GM23338 (cell line): ENCODE data around the gene KCNK1. TPM values are rescaled to one million over a fixed set of nuclear protein-coding genes. Genes with fewer than 3 reads are reported as not detected.

ENCODE experiments used
- ATAC-seq: fragments of 200-7000 bp; cut with Tn5 transposase; 3 replicates; pipeline ENCODE4 v1.9.1; 2020
- DNase-seq: peaks from one replicate; pipeline ENCODE4 v3.0.0-alpha.2; 2015; ENCODE audit warnings: low spot score
- H2AFZ ChIP-seq: fragments of 200-600 bp; sonication (generic); 2 replicates; pipeline ENCODE4 v1.8.0; 2016; ENCODE audit warnings: antibody characterized with exemption, mild to moderate bottlenecking, moderate library complexity
- H3F3A ChIP-seq: fragments of 200-600 bp; sonication (generic); replicated peaks from 2 replicates; pipeline ENCODE4 v1.8.0; 2017; ENCODE audit warnings: antibody characterized with exemption, mixed run types, low read depth
- H3K27ac ChIP-seq: fragments of 200-600 bp; sonication (generic); 2 replicates; pipeline ENCODE4 v1.6.1; 2016; ENCODE audit warnings: low read depth
- H3K27me3 ChIP-seq: fragments of 200-600 bp; sonication (generic); 2 replicates; pipeline ENCODE4 v1.8.0; 2016; ENCODE audit warnings: mild to moderate bottlenecking, mixed run types, moderate library complexity; ENCODE audit not compliant: insufficient read depth
- H3K36me3 ChIP-seq: fragments of 200-600 bp; sonication (generic); 2 replicates; pipeline ENCODE4 v1.8.0; 2016; ENCODE audit warnings: mild to moderate bottlenecking; ENCODE audit not compliant: insufficient read depth
- H3K4me1 ChIP-seq: fragments of 200-600 bp; sonication (generic); 2 replicates; pipeline ENCODE4 v1.8.0; 2016; ENCODE audit warnings: mild to moderate bottlenecking, moderate library complexity; ENCODE audit not compliant: insufficient read depth
- H3K4me2 ChIP-seq: fragments of 200-600 bp; sonication (generic); 2 replicates; pipeline ENCODE4 v1.7.1; 2017; ENCODE audit warnings: mixed run types
- H3K4me3 ChIP-seq: fragments of 200-600 bp; sonication (generic); 2 replicates; pipeline ENCODE4 v1.6.1; 2016; ENCODE audit warnings: mixed run types
- H3K79me2 ChIP-seq: fragments of 200-600 bp; sonication (generic); replicated peaks from 2 replicates; pipeline ENCODE4 v1.8.0; 2017; ENCODE audit warnings: mild to moderate bottlenecking; ENCODE audit not compliant: insufficient read depth
- H3K9me2 ChIP-seq: fragments of 200-600 bp; sonication (generic); 2 replicates; pipeline ENCODE4 v1.8.0; 2017; ENCODE audit not compliant: insufficient read depth
- H4K20me1 ChIP-seq: fragments of 200-600 bp; sonication (generic); replicated peaks from 2 replicates; pipeline ENCODE4 v1.8.0; 2017; ENCODE audit warnings: mild to moderate bottlenecking; ENCODE audit not compliant: insufficient read depth
- H3K27ac Mint-ChIP-seq: 2 replicates; pipeline ENCODE4 v1.8.0; 2020; ENCODE audit warnings: inconsistent platforms, mild to moderate bottlenecking, moderate library complexity, mixed read lengths
- H3K27me3 Mint-ChIP-seq: 3 replicates; pipeline ENCODE4 v1.8.0; 2022; ENCODE audit warnings: low read depth, mild to moderate bottlenecking, moderate library complexity, mixed read lengths, inconsistent platforms; ENCODE audit not compliant: insufficient read depth, poor library complexity
- H3K36me3 Mint-ChIP-seq: 3 replicates; pipeline ENCODE4 v1.8.0; 2021; ENCODE audit warnings: low read depth, mild to moderate bottlenecking, inconsistent platforms, moderate library complexity, mixed read lengths
- H3K4me1 Mint-ChIP-seq: 3 replicates; pipeline ENCODE4 v1.8.0; 2020; ENCODE audit warnings: mild to moderate bottlenecking, inconsistent platforms, mixed read lengths
- H3K4me3 Mint-ChIP-seq: 3 replicates; pipeline ENCODE4 v1.8.0; 2021; ENCODE audit warnings: moderate library complexity, mild to moderate bottlenecking, inconsistent platforms, mixed read lengths
- H3K9me3 Mint-ChIP-seq: 3 replicates; pipeline ENCODE4 v1.8.0; 2020; ENCODE audit warnings: moderate library complexity, mild to moderate bottlenecking, inconsistent platforms, mixed read lengths
- EZH2phosphoT487 ChIP-seq: fragments of 200-600 bp; sonication (generic); IDR thresholded peaks from one replicate; pipeline ENCODE4 v1.8.1; 2018; ENCODE audit warnings: antibody characterized with exemption; ENCODE audit not compliant: unreplicated experiment
- JUNB ChIP-seq: IDR thresholded peaks from one replicate; pipeline ENCODE4 v1.6.1; 2016; ENCODE audit warnings: antibody characterized with exemption; ENCODE audit not compliant: unreplicated experiment
- NANOG ChIP-seq: IDR thresholded peaks from 2 replicates; pipeline ENCODE4 v1.6.1; 2016; ENCODE audit warnings: antibody characterized with exemption, borderline replicate concordance
- STAT1 ChIP-seq: IDR thresholded peaks from one replicate; pipeline ENCODE4 v1.6.1; 2016; ENCODE audit warnings: antibody characterized with exemption; ENCODE audit not compliant: unreplicated experiment
- ZNF331 ChIP-seq: fragments of 250-450 bp; sonication (Bioruptor Pico); IDR thresholded peaks from 2 replicates; pipeline ENCODE4 v1.5.0; 2020; ENCODE audit warnings: low read depth, mild to moderate bottlenecking, moderate library complexity
- polyA plus RNA-seq: library from polyadenylated mRNA; unstranded; fragments of >200 nt; fragmentation: Nextera tagmentation; extraction: Ambion mirVana; gene quantifications from 2 replicates; pipeline ENCODE4 v1.2.1, GENCODE V29; 2016
- total RNA-seq: library from RNA; depleted of rRNA; stranded (reverse); fragments of >200 nt; shearing (Covaris generic); gene quantifications from 2 replicates; pipeline ENCODE4 v1.2.3, GENCODE V29; 2014
- TF ChIP-seq, protein P1 (sequence below): fragments of 250-450 bp; sonication (Bioruptor Pico); IDR thresholded peaks from 2 replicates; pipeline ENCODE4 v1.5.0; 2020; ENCODE audit warnings: mild to moderate bottlenecking, moderate library complexity
- TF ChIP-seq, protein P2 (sequence below), 2 experiments: fragments of 200-600 bp in 1 of 2; sonication (generic) in 1 of 2; conservative IDR thresholded peaks; 2 replicates each; pipeline versions ENCODE4 v1.5.1 to v1.6.1; 2016 to 2017; ENCODE audit warnings: antibody characterized with exemption in 2 of 2, low read depth in 2 of 2, mild to moderate bottlenecking in 2 of 2, moderate library complexity in 1 of 2

Gene KCNK1
- total and polyA plus RNA-seq, 2 experiments from 2014 or later = 10.1 to 12.7 TPM

DNA sequence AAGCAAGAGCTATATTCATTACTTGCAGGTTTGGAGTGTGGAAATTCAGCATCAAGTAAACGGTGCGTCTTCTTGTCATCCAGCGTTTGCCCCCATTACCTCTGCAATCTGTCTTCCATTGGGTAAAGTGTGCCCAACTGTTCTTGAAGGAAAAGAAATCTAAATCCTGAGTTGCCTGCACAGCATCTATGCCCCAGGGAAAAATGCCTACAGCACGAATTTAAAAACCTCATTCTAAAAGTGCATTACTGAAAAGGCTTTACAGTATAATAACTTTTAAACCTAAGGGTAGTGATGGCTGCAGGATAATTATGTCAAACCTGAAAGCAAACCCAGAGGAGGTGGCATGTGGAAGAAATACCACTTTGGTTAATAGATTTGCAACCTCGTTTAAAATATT, 37.2 kb downstream of the KCNK1 start (continued):
- TF ChIP-seq, protein P1, sequence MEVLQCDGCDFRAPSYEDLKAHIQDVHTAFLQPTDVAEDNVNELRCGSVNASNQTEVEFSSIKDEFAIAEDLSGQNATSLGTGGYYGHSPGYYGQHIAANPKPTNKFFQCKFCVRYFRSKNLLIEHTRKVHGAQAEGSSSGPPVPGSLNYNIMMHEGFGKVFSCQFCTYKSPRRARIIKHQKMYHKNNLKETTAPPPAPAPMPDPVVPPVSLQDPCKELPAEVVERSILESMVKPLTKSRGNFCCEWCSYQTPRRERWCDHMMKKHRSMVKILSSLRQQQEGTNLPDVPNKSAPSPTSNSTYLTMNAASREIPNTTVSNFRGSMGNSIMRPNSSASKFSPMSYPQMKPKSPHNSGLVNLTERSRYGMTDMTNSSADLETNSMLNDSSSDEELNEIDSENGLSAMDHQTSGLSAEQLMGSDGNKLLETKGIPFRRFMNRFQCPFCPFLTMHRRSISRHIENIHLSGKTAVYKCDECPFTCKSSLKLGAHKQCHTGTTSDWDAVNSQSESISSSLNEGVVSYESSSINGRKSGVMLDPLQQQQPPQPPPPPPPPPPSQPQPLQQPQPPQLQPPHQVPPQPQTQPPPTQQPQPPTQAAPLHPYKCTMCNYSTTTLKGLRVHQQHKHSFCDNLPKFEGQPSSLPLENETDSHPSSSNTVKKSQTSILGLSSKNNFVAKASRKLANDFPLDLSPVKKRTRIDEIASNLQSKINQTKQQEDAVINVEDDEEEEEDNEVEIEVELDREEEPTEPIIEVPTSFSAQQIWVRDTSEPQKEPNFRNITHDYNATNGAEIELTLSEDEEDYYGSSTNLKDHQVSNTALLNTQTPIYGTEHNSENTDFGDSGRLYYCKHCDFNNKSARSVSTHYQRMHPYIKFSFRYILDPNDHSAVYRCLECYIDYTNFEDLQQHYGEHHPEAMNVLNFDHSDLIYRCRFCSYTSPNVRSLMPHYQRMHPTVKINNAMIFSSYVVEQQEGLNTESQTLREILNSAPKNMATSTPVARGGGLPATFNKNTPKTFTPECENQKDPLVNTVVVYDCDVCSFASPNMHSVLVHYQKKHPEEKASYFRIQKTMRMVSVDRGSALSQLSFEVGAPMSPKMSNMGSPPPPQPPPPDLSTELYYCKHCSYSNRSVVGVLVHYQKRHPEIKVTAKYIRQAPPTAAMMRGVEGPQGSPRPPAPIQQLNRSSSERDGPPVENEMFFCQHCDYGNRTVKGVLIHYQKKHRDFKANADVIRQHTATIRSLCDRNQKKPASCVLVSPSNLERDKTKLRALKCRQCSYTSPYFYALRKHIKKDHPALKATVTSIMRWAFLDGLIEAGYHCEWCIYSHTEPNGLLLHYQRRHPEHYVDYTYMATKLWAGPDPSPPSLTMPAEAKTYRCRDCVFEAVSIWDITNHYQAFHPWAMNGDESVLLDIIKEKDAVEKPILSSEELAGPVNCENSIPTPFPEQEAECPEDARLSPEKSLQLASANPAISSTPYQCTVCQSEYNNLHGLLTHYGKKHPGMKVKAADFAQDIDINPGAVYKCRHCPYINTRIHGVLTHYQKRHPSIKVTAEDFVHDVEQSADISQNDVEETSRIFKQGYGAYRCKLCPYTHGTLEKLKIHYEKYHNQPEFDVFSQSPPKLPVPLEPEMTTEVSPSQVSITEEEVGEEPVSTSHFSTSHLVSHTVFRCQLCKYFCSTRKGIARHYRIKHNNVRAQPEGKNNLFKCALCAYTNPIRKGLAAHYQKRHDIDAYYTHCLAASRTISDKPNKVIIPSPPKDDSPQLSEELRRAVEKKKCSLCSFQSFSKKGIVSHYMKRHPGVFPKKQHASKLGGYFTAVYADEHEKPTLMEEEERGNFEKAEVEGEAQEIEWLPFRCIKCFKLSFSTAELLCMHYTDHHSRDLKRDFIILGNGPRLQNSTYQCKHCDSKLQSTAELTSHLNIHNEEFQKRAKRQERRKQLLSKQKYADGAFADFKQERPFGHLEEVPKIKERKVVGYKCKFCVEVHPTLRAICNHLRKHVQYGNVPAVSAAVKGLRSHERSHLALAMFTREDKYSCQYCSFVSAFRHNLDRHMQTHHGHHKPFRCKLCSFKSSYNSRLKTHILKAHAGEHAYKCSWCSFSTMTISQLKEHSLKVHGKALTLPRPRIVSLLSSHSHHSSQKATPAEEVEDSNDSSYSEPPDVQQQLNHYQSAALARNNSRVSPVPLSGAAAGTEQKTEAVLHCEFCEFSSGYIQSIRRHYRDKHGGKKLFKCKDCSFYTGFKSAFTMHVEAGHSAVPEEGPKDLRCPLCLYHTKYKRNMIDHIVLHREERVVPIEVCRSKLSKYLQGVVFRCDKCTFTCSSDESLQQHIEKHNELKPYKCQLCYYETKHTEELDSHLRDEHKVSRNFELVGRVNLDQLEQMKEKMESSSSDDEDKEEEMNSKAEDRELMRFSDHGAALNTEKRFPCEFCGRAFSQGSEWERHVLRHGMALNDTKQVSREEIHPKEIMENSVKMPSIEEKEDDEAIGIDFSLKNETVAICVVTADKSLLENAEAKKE (CRISPR knock-in tag) = no peak
- TF ChIP-seq JUNB = no peak
- no peak for TF ChIP-seq NANOG

DNA sequence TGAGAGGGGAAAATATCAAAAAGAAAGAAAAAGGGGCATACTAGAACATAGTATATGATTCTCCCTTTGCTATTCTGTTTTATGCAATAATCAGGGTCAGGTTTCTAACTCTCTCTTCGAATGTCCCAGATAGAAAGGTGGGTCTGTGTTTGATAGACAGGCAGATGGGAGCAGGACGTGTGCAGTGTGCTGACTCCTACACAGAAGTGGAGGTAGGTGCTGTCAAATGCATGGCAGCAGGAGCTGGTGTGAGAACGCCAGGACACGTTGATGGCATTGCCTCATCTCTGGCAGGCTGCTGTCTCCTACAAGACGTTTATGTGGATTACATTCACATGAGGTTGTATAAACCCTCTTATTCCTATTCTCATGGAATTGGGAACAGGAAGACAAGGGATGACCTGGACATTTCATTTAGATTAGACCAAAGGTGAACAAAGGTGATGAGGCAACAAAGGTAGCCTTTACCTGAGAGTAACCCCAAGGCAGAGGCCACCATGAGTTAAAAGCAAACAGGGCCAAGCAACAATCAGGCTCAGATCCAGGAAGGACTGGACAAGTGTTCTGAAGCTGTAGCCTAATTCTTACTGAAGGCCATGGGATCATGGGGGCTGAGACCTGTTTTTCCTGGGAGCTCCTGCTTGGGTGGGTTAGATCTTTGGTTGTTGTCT, 37.8 kb downstream of the KCNK1 start:
- Mint-ChIP-seq H3K4me1 (peaks cover 36% of the 10 kb centered on the region), H3K4me3 (no peak overlapping the region), H3K27ac (no peak overlapping the region), H3K36me3 (peaks cover 9% of the 10 kb centered on the region; the same call in 2 of the 3 replicates), H3K27me3 (peaks cover 2% of the 10 kb centered on the region), H3K9me3 (no peaks in the 10 kb centered on the region)
- 0 out of 2 replicates have a peak, but pooled peaks cover 3% of the 10 kb centered on the region for H3K79me2 ChIP-seq
- no peak overlapping the region for H3K4me2 ChIP-seq
- no peaks in the 10 kb centered on the region for H3K27me3 ChIP-seq
- no peaks in the 10 kb centered on the region for H3F3A ChIP-seq
- H3K36me3 ChIP-seq = no peaks in the 10 kb centered on the region
- H2AFZ ChIP-seq = no peak overlapping the region
- H3K4me3 ChIP-seq = no peak overlapping the region
- DNase-seq (no peak), ATAC-seq (no peak)
- H3K9me2 ChIP-seq = 0 out of 2 replicates have a peak, but pooled peaks cover 4% of the 10 kb centered on the region
- peaks cover 33% of the 10 kb centered on the region for H3K4me1 ChIP-seq
- H4K20me1 ChIP-seq = no peaks in the 10 kb centered on the region; the same call in 1 of the 2 replicates
- no peak overlapping the region for H3K27ac ChIP-seq
- no peak for TF ChIP-seq ZNF331 (CRISPR knock-in tag)
- no peak for TF ChIP-seq STAT1
- no peak for TF ChIP-seq EZH2phosphoT487
- no peak for TF ChIP-seq JUNB
- TF ChIP-seq, protein P2, sequence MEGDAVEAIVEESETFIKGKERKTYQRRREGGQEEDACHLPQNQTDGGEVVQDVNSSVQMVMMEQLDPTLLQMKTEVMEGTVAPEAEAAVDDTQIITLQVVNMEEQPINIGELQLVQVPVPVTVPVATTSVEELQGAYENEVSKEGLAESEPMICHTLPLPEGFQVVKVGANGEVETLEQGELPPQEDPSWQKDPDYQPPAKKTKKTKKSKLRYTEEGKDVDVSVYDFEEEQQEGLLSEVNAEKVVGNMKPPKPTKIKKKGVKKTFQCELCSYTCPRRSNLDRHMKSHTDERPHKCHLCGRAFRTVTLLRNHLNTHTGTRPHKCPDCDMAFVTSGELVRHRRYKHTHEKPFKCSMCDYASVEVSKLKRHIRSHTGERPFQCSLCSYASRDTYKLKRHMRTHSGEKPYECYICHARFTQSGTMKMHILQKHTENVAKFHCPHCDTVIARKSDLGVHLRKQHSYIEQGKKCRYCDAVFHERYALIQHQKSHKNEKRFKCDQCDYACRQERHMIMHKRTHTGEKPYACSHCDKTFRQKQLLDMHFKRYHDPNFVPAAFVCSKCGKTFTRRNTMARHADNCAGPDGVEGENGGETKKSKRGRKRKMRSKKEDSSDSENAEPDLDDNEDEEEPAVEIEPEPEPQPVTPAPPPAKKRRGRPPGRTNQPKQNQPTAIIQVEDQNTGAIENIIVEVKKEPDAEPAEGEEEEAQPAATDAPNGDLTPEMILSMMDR (conservative IDR thresholded peaks at IDR 0.05; ENCODE audit: low read depth in 2 of 2) = no peak
- TF ChIP-seq, protein P1 (CRISPR knock-in tag) = no peak
